Measurements from ENCODE around the gene ZFHX3. TPM values are rescaled to one million over a fixed set of nuclear protein-coding genes. Genes with fewer than 3 reads are reported as not detected.
A peak's percentile ranks its signal among the peaks of the same experiment; 100 is the strongest.

The ZFHX3 gene
- total and polyA plus RNA-seq, 2 of the 8 experiments (the other 6 are each of a cell fraction or from before 2014, with no cell fraction given): 0.08 to 0.99 TPM

- no peak overlapping the region for H2BK20ac ChIP-seq (ENCODE audit: low read length)
- 4% methylated on average over 14 of the region's 14 CpGs; no CpG with 5 or more reads in 1 of the 2 experiments for WGBS, 2 experiments (ENCODE audit: extremely low coverage in 1 of 2, insufficient coverage in 1 of 2, insufficient read length in 1 of 2, insufficient replicate concordance in 2 of 2, low coverage in 1 of 2, low lambda C conversion rate in 2 of 2, missing lambda C conversion rate in 1 of 2)
- no peak overlapping the region for H3K27ac ChIP-seq (ENCODE audit: low read depth, low read length)
- no peak overlapping the region for H4K8ac ChIP-seq (ENCODE audit: extremely low read depth, insufficient read depth, low read length)
- no peaks in the 10 kb centered on the region for H3K36me3 ChIP-seq (ENCODE audit: control insufficient read depth in 2 of 4, insufficient read depth in 4 of 4, low read length in 3 of 4)
- H3K4me2 ChIP-seq (ENCODE audit: insufficient read depth in 1 of 2, low read depth in 2 of 2, low read length in 2 of 2): peak overlapping the region; percentile 64; a peak in 3 of 4 replicates
- FAIRE-seq (no peak), DNase-seq (ENCODE audit: low read depth in 1 of 2, low spot score in 2 of 2) (no peak)
- no peaks in the 10 kb centered on the region for H3K79me2 ChIP-seq (ENCODE audit: control insufficient read depth in 1 of 2, insufficient read depth in 2 of 2, low read length in 2 of 2)
- H3K9me3 ChIP-seq (ENCODE audit: insufficient read depth in 2 of 2, low read depth in 1 of 2, low read length in 1 of 2): no peaks in the 10 kb centered on the region
- CTCF ChIA-PET (ENCODE audit: partially characterized antibody): interaction anchor here (0.6 to 1.7 kb wide), 8 partner anchors 9 to 132 kb away, joined by 3 to 7 read pairs (median 3); no protein-coding TSS in a partner anchor
- H3K23ac ChIP-seq (ENCODE audit: insufficient read length): no peak overlapping the region
- no peak overlapping the region for H2AK5ac ChIP-seq (ENCODE audit: low read depth, low read length)
- H2BK120ac ChIP-seq (replicated peaks; ENCODE audit: low read depth, low read length): no peak overlapping the region
- peaks cover 18 to 48% (median 25%) of the 10 kb centered on the region in 4 experiments for H3K4me1 ChIP-seq (replicated peaks in 1 of 4; ENCODE audit: control insufficient read depth in 3 of 4, insufficient read depth in 4 of 4, low read length in 3 of 4)
- H3K23me2 ChIP-seq (ENCODE audit: low read depth, low read length): peaks cover 4% of the 10 kb centered on the region; the same call in 1 of the 2 replicates
- H3K27me3 ChIP-seq (replicated peaks in 1 of 4; ENCODE audit: control insufficient read depth in 3 of 4, extremely low read depth in 1 of 4, insufficient read depth in 3 of 4, low read length in 3 of 4): peaks cover 64 to 100% (median 86%) of the 10 kb centered on the region in 4 experiments
- no peak overlapping the region for H4K91ac ChIP-seq (replicated peaks; ENCODE audit: insufficient read length, low read length)
- TF ChIP-seq MAFK (IDR thresholded peaks at IDR 0.05; ENCODE audit: low read depth, low read length) (no peak), JUND (IDR thresholded peaks at IDR 0.05; ENCODE audit: low read length) (no peak), FOSL1 (IDR thresholded peaks at IDR 0.05; ENCODE audit: insufficient read depth, low read depth, low read length) (no peak), CHD2 (IDR thresholded peaks at IDR 0.05; ENCODE audit: low read length) (no peak)
- TF ChIP-seq, protein P1, sequence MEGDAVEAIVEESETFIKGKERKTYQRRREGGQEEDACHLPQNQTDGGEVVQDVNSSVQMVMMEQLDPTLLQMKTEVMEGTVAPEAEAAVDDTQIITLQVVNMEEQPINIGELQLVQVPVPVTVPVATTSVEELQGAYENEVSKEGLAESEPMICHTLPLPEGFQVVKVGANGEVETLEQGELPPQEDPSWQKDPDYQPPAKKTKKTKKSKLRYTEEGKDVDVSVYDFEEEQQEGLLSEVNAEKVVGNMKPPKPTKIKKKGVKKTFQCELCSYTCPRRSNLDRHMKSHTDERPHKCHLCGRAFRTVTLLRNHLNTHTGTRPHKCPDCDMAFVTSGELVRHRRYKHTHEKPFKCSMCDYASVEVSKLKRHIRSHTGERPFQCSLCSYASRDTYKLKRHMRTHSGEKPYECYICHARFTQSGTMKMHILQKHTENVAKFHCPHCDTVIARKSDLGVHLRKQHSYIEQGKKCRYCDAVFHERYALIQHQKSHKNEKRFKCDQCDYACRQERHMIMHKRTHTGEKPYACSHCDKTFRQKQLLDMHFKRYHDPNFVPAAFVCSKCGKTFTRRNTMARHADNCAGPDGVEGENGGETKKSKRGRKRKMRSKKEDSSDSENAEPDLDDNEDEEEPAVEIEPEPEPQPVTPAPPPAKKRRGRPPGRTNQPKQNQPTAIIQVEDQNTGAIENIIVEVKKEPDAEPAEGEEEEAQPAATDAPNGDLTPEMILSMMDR (IDR thresholded peaks at IDR 0.05; ENCODE audit: control extremely low read depth in 1 of 3, insufficient read depth in 1 of 3, low read depth in 1 of 3, low read length in 3 of 3): no peak
- TF ChIP-seq, protein P2, sequence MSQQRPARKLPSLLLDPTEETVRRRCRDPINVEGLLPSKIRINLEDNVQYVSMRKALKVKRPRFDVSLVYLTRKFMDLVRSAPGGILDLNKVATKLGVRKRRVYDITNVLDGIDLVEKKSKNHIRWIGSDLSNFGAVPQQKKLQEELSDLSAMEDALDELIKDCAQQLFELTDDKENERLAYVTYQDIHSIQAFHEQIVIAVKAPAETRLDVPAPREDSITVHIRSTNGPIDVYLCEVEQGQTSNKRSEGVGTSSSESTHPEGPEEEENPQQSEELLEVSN (IDR thresholded peaks at IDR 0.05): peak; percentile 72
- H4K20me1 ChIP-seq (replicated peaks in 1 of 2; ENCODE audit: control insufficient read depth in 1 of 2, insufficient read depth in 2 of 2, low read length in 2 of 2): peaks cover 15 to 24% of the 10 kb centered on the region in 2 experiments
- H4K5ac ChIP-seq (ENCODE audit: insufficient read length, low read depth, low read length): no peak overlapping the region
- H2BK15ac ChIP-seq (ENCODE audit: low read length): no peak overlapping the region
- no peak overlapping the region for H2AFZ ChIP-seq (ENCODE audit: low read length)
- no peak overlapping the region for H3K9ac ChIP-seq (replicated peaks in 1 of 4; ENCODE audit: extremely low read depth in 1 of 4, low read depth in 3 of 4, low read length in 3 of 4)
- peak overlapping the region; percentile 62; the same call in 1 of the 2 replicates for H2BK12ac ChIP-seq (ENCODE audit: low read depth, low read length)
- no peak overlapping the region for H2BK5ac ChIP-seq (ENCODE audit: low read depth, low read length)
- H3K4ac ChIP-seq (replicated peaks; ENCODE audit: insufficient read length, low read depth, low read length): no peak overlapping the region
- no peak overlapping the region for H3K14ac ChIP-seq (ENCODE audit: insufficient read length)
- H3K79me1 ChIP-seq (ENCODE audit: low read depth, low read length): 0 out of 2 replicates have a peak, but pooled peaks cover 2% of the 10 kb centered on the region
- H3K4me3 ChIP-seq (ENCODE audit: extremely low read depth in 1 of 4, insufficient read depth in 2 of 4, low read depth in 3 of 4, low read length in 4 of 4): peak overlapping the region in 1 of 4 experiments; percentile 9; a peak in 2 of 8 replicates
- POLR2A ChIA-PET (ENCODE audit: partially characterized antibody): interaction anchor here (1.1 to 3.6 kb wide), 3 partner anchors 10 to 33 kb away, joined by 3 to 14 read pairs (median 8); no protein-coding TSS in a partner anchor
- no peak overlapping the region for H3K18ac ChIP-seq (ENCODE audit: extremely low read depth, low read length)
- no peak overlapping the region for H3K56ac ChIP-seq (replicated peaks; ENCODE audit: insufficient read length, low read depth, low read length)
Observed at GRCh38 chr16:73063854-73064211, 15.9 kb upstream of the ZFHX3 start.
